K562 (cell line): ENCODE results near the gene ETV3L. TPM values are rescaled to one million over a fixed set of nuclear protein-coding genes. Genes with fewer than 3 reads are reported as not detected.

ENCODE experiments used
- ATAC-seq: fragments of 200-7000 bp; cut with Tn5 transposase; 3 replicates; pipeline ENCODE4 v1.9.1; 2020; ENCODE audit warnings: moderate library complexity
- BruUV-seq: library from RNA; stranded (reverse); fragments of 400-500 nt; replicated peaks from 2 replicates; lab custom pipeline; 2021; lab: Mats Ljungman, UMichigan
- CTCF ChIA-PET: fragments of 300-600 bp; formaldehyde crosslinking; extraction: SDS; loops from one replicate; lab custom pipeline; 2021; ENCODE audit warnings: low intra/inter-chr PET ratio; lab: Yijun Ruan, JAX
- POLR2A ChIA-PET: fragments of 300-600, 350-650 bp; sonication (Branson Sonifier 250); formaldehyde crosslinking; extraction: SDS; loops from one replicate; lab custom pipeline; 2021; ENCODE audit warnings: antibody characterized with exemption, inconsistent platforms; lab: Yijun Ruan, JAX
- DNase-seq, 4 experiments: peaks; one replicate each; pipeline versions ENCODE4 v3.0.0 to v3.0.0-alpha.2; 2011 to 2018; ENCODE audit warnings: low spot score in 3 of 4, mixed read lengths in 3 of 4; ENCODE audit errors: extremely low read depth in 1 of 4
- FAIRE-seq: peaks from 2 replicates; lab custom pipeline; 2011; peaks lifted over from hg19 to GRCh38; lab: Jason Lieb, UNC
- H2AFZ ChIP-seq: 2 replicates; pipeline ENCODE4 v1.6.0; 2011; ENCODE audit warnings: low read depth, low read length, control low read depth, inconsistent platforms
- H3K27ac ChIP-seq: fragments of 200-600 bp; 3 replicates; pipeline ENCODE4 v1.8.0; 2011; ENCODE audit warnings: low read depth, mild to moderate bottlenecking, control low read depth, inconsistent platforms, low read length, moderate library complexity, mixed read lengths; ENCODE audit errors: extremely low read depth
- H3K27me3 ChIP-seq, 2 experiments: fragments of 300-600 bp in 1 of 2; 2 replicates in 1 of 2; 3 replicates in 1 of 2; pipeline versions ENCODE4 v1.6.0 to v1.8.0; 2011; ENCODE audit warnings: inconsistent platforms in 2 of 2, low read length in 2 of 2, mild to moderate bottlenecking in 1 of 2, mixed read lengths in 1 of 2, moderate library complexity in 1 of 2; ENCODE audit not compliant: control insufficient read depth in 2 of 2, insufficient read depth in 2 of 2
- H3K36me3 ChIP-seq: fragments of 300-600 bp; 3 replicates; pipeline ENCODE4 v1.8.0; 2011; ENCODE audit warnings: mild to moderate bottlenecking, low read length, inconsistent platforms; ENCODE audit not compliant: control insufficient read depth, insufficient read depth
- H3K4me1 ChIP-seq, 2 experiments: fragments of 200-600 bp in 1 of 2; replicated peaks in 1 of 2; 2 replicates in 1 of 2; 3 replicates in 1 of 2; pipeline versions ENCODE4 v1.5.1 to v1.8.0; 2011; ENCODE audit warnings: inconsistent platforms in 2 of 2, low read length in 2 of 2, mild to moderate bottlenecking in 1 of 2, mixed read lengths in 1 of 2, moderate library complexity in 1 of 2; ENCODE audit not compliant: control insufficient read depth in 2 of 2, insufficient read depth in 2 of 2
- H3K4me2 ChIP-seq: 2 replicates; pipeline ENCODE4 v1.6.1; 2011; ENCODE audit warnings: low read length, control low read depth, inconsistent platforms, mixed read lengths; ENCODE audit not compliant: insufficient read depth
- H3K4me3 ChIP-seq: fragments of 200-600 bp; sonication (generic), shearing (Covaris generic); 2 replicates; pipeline ENCODE4 v1.5.1; 2016; ENCODE audit warnings: control low read depth, inconsistent platforms
- H3K79me2 ChIP-seq: fragments of 200-600 bp; 3 replicates; pipeline ENCODE4 v1.8.0; 2011; ENCODE audit warnings: low read length, inconsistent platforms; ENCODE audit not compliant: control insufficient read depth, insufficient read depth
- H3K9ac ChIP-seq, 2 experiments: 2 replicates each; pipeline versions ENCODE4 v1.6.0 to v1.6.1; 2011; ENCODE audit warnings: low read depth in 2 of 2, low read length in 2 of 2, control low read depth in 1 of 2, inconsistent platforms in 1 of 2, mild to moderate bottlenecking in 1 of 2, mixed read lengths in 1 of 2; ENCODE audit not compliant: insufficient read depth in 1 of 2
- H3K9me1 ChIP-seq: one replicate; pipeline ENCODE4 v1.6.0; 2011; ENCODE audit warnings: inconsistent platforms, mild to moderate bottlenecking, low read length, moderate library complexity; ENCODE audit not compliant: control insufficient read depth, insufficient read depth
- H3K9me3 ChIP-seq: replicated peaks from 2 replicates; pipeline ENCODE4 v1.5.1; 2011; ENCODE audit warnings: low read depth, low read length, inconsistent platforms; ENCODE audit not compliant: control insufficient read depth, insufficient read depth
- H4K20me1 ChIP-seq: replicated peaks from 2 replicates; pipeline ENCODE4 v1.6.1; 2011; ENCODE audit warnings: low read length, inconsistent platforms, mixed read lengths; ENCODE audit not compliant: control insufficient read depth, insufficient read depth
- COPS2 ChIP-seq: fragments of 450-650 bp; conservative IDR thresholded peaks from 2 replicates; pipeline ENCODE4 v1.6.1; 2016; ENCODE audit warnings: mild to moderate bottlenecking, moderate library complexity
- MGA ChIP-seq: fragments of 450-650 bp; IDR thresholded peaks from 2 replicates; pipeline ENCODE4 v1.6.1; 2016; ENCODE audit warnings: mild to moderate bottlenecking, moderate library complexity
- SMAD4 ChIP-seq: fragments of 250-450 bp; sonication (Bioruptor Pico); conservative IDR thresholded peaks from 2 replicates; pipeline ENCODE4 v1.8.0; 2021; ENCODE audit warnings: inconsistent platforms, mild to moderate bottlenecking, moderate library complexity
- SREBF1 ChIP-seq: fragments of 150-350 bp; IDR thresholded peaks from 2 replicates; pipeline ENCODE4 v1.6.1; 2014; ENCODE audit warnings: antibody characterized with exemption, low read depth, low read length, borderline replicate concordance
- ZNF76 ChIP-seq: fragments of 250-450 bp; sonication (Bioruptor Pico); IDR thresholded peaks from 2 replicates; pipeline ENCODE4 v1.4.0; 2020; ENCODE audit warnings: mild to moderate bottlenecking, moderate library complexity, borderline replicate concordance
- WGBS: fragments of 100-300 bp; shearing (Covaris generic); methylation state at CpG from one replicate; pipeline ENCODE4 v1.1.6; 2016; ENCODE audit warnings: low coverage, mixed read lengths; ENCODE audit not compliant: insufficient coverage; ENCODE audit errors: missing lambda C conversion rate; 5-methylcytosine and 5-hydroxymethylcytosine counted together
- in situ Hi-C: fragments of 300-500 bp; cut with MboI; formaldehyde crosslinking; loops from 4 replicates; pipeline ENCODE4 v1.15.0; 2018; ENCODE audit warnings: inconsistent platforms, mixed read lengths
- intact Hi-C: fragments of 100-400 bp; cut with micrococcal nuclease; formaldehyde crosslinking; loops from 2 replicates; pipeline ENCODE4 v1.14.2; 2022
- polyA plus RNA-seq, 8 experiments: library from polyadenylated mRNA; depleted of rRNA in 4 of 8; stranded (reverse) in 5 of 8; unstranded in 3 of 8; fragments of >200 nt; fragmentation: Nextera tagmentation in 2 of 8; fragmentation: Illumina TruSeq in 1 of 8; extraction: Ambion mirVana in 2 of 8; extraction: Trizol in 1 of 8; gene quantifications; 2 replicates each; pipeline versions ENCODE4 v1.2.1 to v1.2.3, GENCODE V29; 2011 to 2014; ENCODE audit warnings: inconsistent platforms in 1 of 8, missing spikeins in 1 of 8
- total RNA-seq, 7 experiments: library from RNA; depleted of rRNA in 6 of 7; stranded (reverse); fragments of >200 nt in 6 of 7; fragmentation: Illumina TruSeq in 2 of 7; extraction: Trizol in 2 of 7; gene quantifications; 2 replicates each; pipeline versions ENCODE4 v1.2.1 to v1.2.3, GENCODE V29; 2011 to 2021; ENCODE audit warnings: low replicate concordance in 1 of 7

ETV3L gene
- total and polyA plus RNA-seq, 9 of the 15 experiments (the other 6 are each of a cell fraction or from before 2014, with no cell fraction given) = not detected

DNA sequence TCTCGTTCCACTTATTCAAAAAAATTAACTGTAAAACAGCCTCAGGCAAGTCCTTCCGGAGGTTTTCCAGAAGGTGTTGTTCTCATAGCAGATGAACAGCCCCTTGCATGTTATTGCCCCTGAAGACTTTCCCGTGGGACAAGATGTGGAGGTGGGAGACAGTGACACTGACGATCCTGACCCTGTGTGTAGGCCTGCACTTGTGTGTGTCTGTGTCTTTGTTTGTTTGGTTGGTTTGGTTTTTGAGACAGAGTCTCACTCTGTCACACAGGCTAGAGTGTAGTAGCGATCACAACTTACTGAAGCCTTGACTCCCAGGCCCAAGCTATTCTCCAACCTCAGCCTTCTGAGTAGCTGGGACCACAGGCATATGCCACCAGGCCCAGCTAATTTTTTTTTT is 12.6 kb downstream of the ETV3L start:
- Histone ChIP-seq H3K27ac (no peak overlapping the region), H4K20me1 (no peaks in the 10 kb centered on the region; the same call in 1 of the 2 replicates), H3K4me2 (no peak overlapping the region), H3K36me3 (no peaks in the 10 kb centered on the region), H3K4me3 (no peak overlapping the region), H3K9me1 (no peaks in the 10 kb centered on the region), H3K9ac (peak overlapping the region in 1 of 2 experiments; percentile 35; a peak in 1 of 4 replicates), H2AFZ (peak overlapping the region; percentile 61; the same call in 1 of the 2 replicates), H3K9me3 (no peaks in the 10 kb centered on the region)
- in situ Hi-C loops = no loop called here
- BruUV-seq = no TSS peak
- no peak for ATAC-seq
- FAIRE-seq = no peak
- POLR2A ChIA-PET = interaction anchor here (1.2 kb wide), 1 partner anchor 18 kb away, joined by 4 read pairs; no protein-coding TSS in a partner anchor
- WGBS = 29% methylated on average over 5 of the region's 5 CpGs
- DNase-seq = no peak
- TF ChIP-seq ZNF76 (CRISPR knock-in tag) = no peak
- TF ChIP-seq SMAD4 (CRISPR knock-in tag) = no peak
- TF ChIP-seq SREBF1 = no peak
- TF ChIP-seq MGA = no peak
- TF ChIP-seq COPS2 = no peak
- TF ChIP-seq, all 486 proteins: peak for 0
- intact Hi-C loops = no loop called here
- Histone ChIP-seq H3K4me1 (peaks cover 0 to 2% of the 10 kb centered on the region in 2 experiments; a peak in 1 of 5 replicates), H3K79me2 (no peaks in the 10 kb centered on the region), H3K27me3 (peaks cover 0 to 17% of the 10 kb centered on the region in 2 experiments; a peak in 2 of 5 replicates)
- CTCF ChIA-PET = interaction anchor here (0.6 kb wide), 1 partner anchor 153 kb away, joined by 3 read pairs; no protein-coding TSS in a partner anchor
